K562 (cell line): Measurements from ENCODE around the gene COX19. TPM values are rescaled to one million over a fixed set of nuclear protein-coding genes. Genes with fewer than 3 reads are reported as not detected.

Experiments used
- CHD4 ChIP-seq: fragments of 200-600 bp; sonication (generic); IDR thresholded peaks from 3 replicates; pipeline ENCODE4 v1.6.1; 2012; ENCODE audit warnings: low read depth, mild to moderate bottlenecking, mixed read lengths, low read length, inconsistent platforms; ENCODE audit not compliant: insufficient read depth, insufficient replicate concordance, poor library complexity, severe bottlenecking
- KDM5B ChIP-seq: fragments of 200-600 bp; sonication (generic); IDR thresholded peaks from 2 replicates; pipeline ENCODE4 v1.6.1; 2012; ENCODE audit warnings: low read depth, mild to moderate bottlenecking, moderate library complexity, low read length, control low read depth, inconsistent platforms; ENCODE audit not compliant: insufficient replicate concordance
- SRSF7 ChIP-seq: fragments of 200-400 bp; formaldehyde crosslinking; optimal IDR thresholded peaks from 2 replicates; pipeline ENCODE3; 2017; ENCODE audit warnings: mild to moderate bottlenecking, low read depth, low read length
- polyA plus RNA-seq, 8 experiments: library from polyadenylated mRNA; depleted of rRNA in 4 of 8; stranded (reverse) in 5 of 8; unstranded in 3 of 8; fragments of >200 nt; fragmentation: Nextera tagmentation in 2 of 8; fragmentation: Illumina TruSeq in 1 of 8; extraction: Ambion mirVana in 2 of 8; extraction: Trizol in 1 of 8; gene quantifications; 2 replicates each; pipeline versions ENCODE4 v1.2.1 to v1.2.3, GENCODE V29; 2011 to 2014; ENCODE audit warnings: inconsistent platforms in 1 of 8, missing spikeins in 1 of 8
- total RNA-seq, 7 experiments: library from RNA; depleted of rRNA in 6 of 7; stranded (reverse); fragments of >200 nt in 6 of 7; fragmentation: Illumina TruSeq in 2 of 7; extraction: Trizol in 2 of 7; gene quantifications; 2 replicates each; pipeline versions ENCODE4 v1.2.1 to v1.2.3, GENCODE V29; 2011 to 2021; ENCODE audit warnings: low replicate concordance in 1 of 7
- TF ChIP-seq, protein P1 (sequence below): fragments of 450-650 bp; IDR thresholded peaks from 2 replicates; pipeline ENCODE4 v1.6.1; 2016; ENCODE audit warnings: mild to moderate bottlenecking, moderate library complexity
- TF ChIP-seq, protein P2 (sequence below): fragments of 450-650 bp; IDR thresholded peaks from 2 replicates; pipeline ENCODE4 v1.6.1; 2016; ENCODE audit warnings: mild to moderate bottlenecking

Gene COX19
- total and polyA plus RNA-seq, 9 of the 15 experiments (the other 6 are each of a cell fraction or from before 2014, with no cell fraction given): 5.2 to 10.5 (median 7.9) TPM

DNA sequence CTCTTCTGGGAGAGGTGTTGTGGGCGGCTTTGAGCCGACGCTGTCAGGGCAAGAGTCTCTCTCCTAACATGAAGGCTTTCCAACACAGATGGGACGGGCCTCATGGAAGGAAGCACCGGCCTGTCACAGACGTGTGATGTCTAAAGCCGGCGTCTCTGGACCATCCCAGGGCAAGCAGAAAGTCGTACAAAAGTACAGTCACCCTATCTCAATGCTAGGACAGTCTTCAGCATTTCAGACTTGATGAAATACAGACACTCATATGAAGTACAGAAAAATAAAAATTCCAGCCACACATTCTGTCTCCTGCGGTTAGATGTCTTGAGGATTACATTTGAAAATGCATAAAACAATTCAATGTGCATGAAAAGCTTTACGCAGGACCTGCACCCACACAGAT, 38.2 kb upstream of the COX19 start (continued):
- TF ChIP-seq, protein P1, sequence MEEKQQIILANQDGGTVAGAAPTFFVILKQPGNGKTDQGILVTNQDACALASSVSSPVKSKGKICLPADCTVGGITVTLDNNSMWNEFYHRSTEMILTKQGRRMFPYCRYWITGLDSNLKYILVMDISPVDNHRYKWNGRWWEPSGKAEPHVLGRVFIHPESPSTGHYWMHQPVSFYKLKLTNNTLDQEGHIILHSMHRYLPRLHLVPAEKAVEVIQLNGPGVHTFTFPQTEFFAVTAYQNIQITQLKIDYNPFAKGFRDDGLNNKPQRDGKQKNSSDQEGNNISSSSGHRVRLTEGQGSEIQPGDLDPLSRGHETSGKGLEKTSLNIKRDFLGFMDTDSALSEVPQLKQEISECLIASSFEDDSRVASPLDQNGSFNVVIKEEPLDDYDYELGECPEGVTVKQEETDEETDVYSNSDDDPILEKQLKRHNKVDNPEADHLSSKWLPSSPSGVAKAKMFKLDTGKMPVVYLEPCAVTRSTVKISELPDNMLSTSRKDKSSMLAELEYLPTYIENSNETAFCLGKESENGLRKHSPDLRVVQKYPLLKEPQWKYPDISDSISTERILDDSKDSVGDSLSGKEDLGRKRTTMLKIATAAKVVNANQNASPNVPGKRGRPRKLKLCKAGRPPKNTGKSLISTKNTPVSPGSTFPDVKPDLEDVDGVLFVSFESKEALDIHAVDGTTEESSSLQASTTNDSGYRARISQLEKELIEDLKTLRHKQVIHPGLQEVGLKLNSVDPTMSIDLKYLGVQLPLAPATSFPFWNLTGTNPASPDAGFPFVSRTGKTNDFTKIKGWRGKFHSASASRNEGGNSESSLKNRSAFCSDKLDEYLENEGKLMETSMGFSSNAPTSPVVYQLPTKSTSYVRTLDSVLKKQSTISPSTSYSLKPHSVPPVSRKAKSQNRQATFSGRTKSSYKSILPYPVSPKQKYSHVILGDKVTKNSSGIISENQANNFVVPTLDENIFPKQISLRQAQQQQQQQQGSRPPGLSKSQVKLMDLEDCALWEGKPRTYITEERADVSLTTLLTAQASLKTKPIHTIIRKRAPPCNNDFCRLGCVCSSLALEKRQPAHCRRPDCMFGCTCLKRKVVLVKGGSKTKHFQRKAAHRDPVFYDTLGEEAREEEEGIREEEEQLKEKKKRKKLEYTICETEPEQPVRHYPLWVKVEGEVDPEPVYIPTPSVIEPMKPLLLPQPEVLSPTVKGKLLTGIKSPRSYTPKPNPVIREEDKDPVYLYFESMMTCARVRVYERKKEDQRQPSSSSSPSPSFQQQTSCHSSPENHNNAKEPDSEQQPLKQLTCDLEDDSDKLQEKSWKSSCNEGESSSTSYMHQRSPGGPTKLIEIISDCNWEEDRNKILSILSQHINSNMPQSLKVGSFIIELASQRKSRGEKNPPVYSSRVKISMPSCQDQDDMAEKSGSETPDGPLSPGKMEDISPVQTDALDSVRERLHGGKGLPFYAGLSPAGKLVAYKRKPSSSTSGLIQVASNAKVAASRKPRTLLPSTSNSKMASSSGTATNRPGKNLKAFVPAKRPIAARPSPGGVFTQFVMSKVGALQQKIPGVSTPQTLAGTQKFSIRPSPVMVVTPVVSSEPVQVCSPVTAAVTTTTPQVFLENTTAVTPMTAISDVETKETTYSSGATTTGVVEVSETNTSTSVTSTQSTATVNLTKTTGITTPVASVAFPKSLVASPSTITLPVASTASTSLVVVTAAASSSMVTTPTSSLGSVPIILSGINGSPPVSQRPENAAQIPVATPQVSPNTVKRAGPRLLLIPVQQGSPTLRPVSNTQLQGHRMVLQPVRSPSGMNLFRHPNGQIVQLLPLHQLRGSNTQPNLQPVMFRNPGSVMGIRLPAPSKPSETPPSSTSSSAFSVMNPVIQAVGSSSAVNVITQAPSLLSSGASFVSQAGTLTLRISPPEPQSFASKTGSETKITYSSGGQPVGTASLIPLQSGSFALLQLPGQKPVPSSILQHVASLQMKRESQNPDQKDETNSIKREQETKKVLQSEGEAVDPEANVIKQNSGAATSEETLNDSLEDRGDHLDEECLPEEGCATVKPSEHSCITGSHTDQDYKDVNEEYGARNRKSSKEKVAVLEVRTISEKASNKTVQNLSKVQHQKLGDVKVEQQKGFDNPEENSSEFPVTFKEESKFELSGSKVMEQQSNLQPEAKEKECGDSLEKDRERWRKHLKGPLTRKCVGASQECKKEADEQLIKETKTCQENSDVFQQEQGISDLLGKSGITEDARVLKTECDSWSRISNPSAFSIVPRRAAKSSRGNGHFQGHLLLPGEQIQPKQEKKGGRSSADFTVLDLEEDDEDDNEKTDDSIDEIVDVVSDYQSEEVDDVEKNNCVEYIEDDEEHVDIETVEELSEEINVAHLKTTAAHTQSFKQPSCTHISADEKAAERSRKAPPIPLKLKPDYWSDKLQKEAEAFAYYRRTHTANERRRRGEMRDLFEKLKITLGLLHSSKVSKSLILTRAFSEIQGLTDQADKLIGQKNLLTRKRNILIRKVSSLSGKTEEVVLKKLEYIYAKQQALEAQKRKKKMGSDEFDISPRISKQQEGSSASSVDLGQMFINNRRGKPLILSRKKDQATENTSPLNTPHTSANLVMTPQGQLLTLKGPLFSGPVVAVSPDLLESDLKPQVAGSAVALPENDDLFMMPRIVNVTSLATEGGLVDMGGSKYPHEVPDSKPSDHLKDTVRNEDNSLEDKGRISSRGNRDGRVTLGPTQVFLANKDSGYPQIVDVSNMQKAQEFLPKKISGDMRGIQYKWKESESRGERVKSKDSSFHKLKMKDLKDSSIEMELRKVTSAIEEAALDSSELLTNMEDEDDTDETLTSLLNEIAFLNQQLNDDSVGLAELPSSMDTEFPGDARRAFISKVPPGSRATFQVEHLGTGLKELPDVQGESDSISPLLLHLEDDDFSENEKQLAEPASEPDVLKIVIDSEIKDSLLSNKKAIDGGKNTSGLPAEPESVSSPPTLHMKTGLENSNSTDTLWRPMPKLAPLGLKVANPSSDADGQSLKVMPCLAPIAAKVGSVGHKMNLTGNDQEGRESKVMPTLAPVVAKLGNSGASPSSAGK: no peak
- TF ChIP-seq, protein P2, sequence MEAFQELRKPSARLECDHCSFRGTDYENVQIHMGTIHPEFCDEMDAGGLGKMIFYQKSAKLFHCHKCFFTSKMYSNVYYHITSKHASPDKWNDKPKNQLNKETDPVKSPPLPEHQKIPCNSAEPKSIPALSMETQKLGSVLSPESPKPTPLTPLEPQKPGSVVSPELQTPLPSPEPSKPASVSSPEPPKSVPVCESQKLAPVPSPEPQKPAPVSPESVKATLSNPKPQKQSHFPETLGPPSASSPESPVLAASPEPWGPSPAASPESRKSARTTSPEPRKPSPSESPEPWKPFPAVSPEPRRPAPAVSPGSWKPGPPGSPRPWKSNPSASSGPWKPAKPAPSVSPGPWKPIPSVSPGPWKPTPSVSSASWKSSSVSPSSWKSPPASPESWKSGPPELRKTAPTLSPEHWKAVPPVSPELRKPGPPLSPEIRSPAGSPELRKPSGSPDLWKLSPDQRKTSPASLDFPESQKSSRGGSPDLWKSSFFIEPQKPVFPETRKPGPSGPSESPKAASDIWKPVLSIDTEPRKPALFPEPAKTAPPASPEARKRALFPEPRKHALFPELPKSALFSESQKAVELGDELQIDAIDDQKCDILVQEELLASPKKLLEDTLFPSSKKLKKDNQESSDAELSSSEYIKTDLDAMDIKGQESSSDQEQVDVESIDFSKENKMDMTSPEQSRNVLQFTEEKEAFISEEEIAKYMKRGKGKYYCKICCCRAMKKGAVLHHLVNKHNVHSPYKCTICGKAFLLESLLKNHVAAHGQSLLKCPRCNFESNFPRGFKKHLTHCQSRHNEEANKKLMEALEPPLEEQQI: no peak
- TF ChIP-seq KDM5B (no peak), CHD4 (no peak), SRSF7 (no peak)
